Lung (tissue), 12 donors: ENCODE data around the gene ZNF30. TPM values are rescaled to one million over a fixed set of nuclear protein-coding genes. Genes with fewer than 3 reads are reported as not detected.
"Not testable (repeated sequence)": the region's sequence is repeated elsewhere in the genome, so short reads cannot be mapped to it uniquely, and the experiment has no call there.

Experiments used
- ATAC-seq: fragments of 200-7000 bp; cut with Tn5 transposase; one replicate; pipeline ENCODE4 v1.9.1; 2020; ENCODE audit warnings: moderate number of reproducible peaks; ENCODE audit not compliant: insufficient read depth, low FRiP score
- DNase-seq, 3 donors: peaks; one replicate each; pipeline ENCODE4 v3.0.0-alpha.2; 2013 to 2017
- H3K27ac ChIP-seq, 2 donors: one replicate each; pipeline ENCODE4 v1.5.1; 2013; ENCODE audit warnings: mild to moderate bottlenecking in 2 of 2, moderate library complexity in 2 of 2, control low read depth in 1 of 2, inconsistent platforms in 1 of 2, low read depth in 1 of 2, low read length in 1 of 2
- H3K27me3 ChIP-seq, 3 donors: one replicate each; pipeline ENCODE4 v1.5.1; 2013; ENCODE audit warnings: low read length in 2 of 3; ENCODE audit not compliant: control insufficient read depth in 3 of 3, insufficient read depth in 3 of 3
- H3K36me3 ChIP-seq, 4 donors: one replicate each; pipeline ENCODE4 v1.5.1; 2013; ENCODE audit warnings: low read length in 4 of 4, mild to moderate bottlenecking in 1 of 4, moderate library complexity in 1 of 4; ENCODE audit not compliant: control insufficient read depth in 4 of 4, insufficient read depth in 4 of 4
- H3K4me1 ChIP-seq, 5 donors: one replicate each; pipeline ENCODE4 v1.5.1; 2013; ENCODE audit warnings: low read length in 5 of 5, mild to moderate bottlenecking in 2 of 5, moderate library complexity in 1 of 5; ENCODE audit not compliant: control insufficient read depth in 5 of 5, insufficient read depth in 5 of 5
- H3K4me3 ChIP-seq: one replicate; pipeline ENCODE4 v1.5.1; 2013; ENCODE audit warnings: mild to moderate bottlenecking, control low read depth, moderate library complexity
- H3K9ac ChIP-seq, 2 donors: one replicate each; pipeline ENCODE4 v1.5.1; 2013; ENCODE audit warnings: low read length in 2 of 2, control low read depth in 1 of 2; ENCODE audit not compliant: insufficient read depth in 1 of 2
- H3K9me3 ChIP-seq, 4 donors: one replicate each; pipeline ENCODE4 v1.5.1; 2013; ENCODE audit warnings: low read length in 3 of 4, mild to moderate bottlenecking in 1 of 4, moderate library complexity in 1 of 4; ENCODE audit not compliant: control insufficient read depth in 4 of 4, insufficient read depth in 3 of 4
- CTCF ChIP-seq: IDR thresholded peaks from 2 replicates; pipeline ENCODE4 v1.5.1; 2012; ENCODE audit warnings: mild to moderate bottlenecking; ENCODE audit errors: control extremely low read depth, extremely low read depth
- WGBS, 2 donors: extraction: QIAGEN DNeasy Blood & Tissue Kit; methylation state at CpG; one replicate each; pipeline ENCODE4 v1.1.7; 2013; 5-methylcytosine and 5-hydroxymethylcytosine counted together
- polyA plus RNA-seq, 2 donors: library from polyadenylated mRNA; stranded (reverse); fragments of 200-250 nt; gene quantifications; one replicate each; pipeline ENCODE4 v1.2.1, GENCODE V29; 2013
- total RNA-seq, 2 donors: library from RNA; depleted of rRNA in 1 of 2; stranded (reverse); fragments of >200 nt in 1 of 2; gene quantifications; one replicate each; pipeline ENCODE4 v1.2.1, GENCODE V29; 2014 to 2021
- donor health status: control.
- donor health status: control.
- donor health status: Bipolar disorder and iron deficiency.
- donor health status: healthy.
- donor health status: DM: yes; HTN: yes; CAD: no.

Gene ZNF30
- total and polyA plus RNA-seq, 4 donors = 1.5 to 5.5 (median 2.6) TPM

GRCh38 chr19:34991542-34992333 lies 65.0 kb downstream of the ZNF30 start:
- Histone ChIP-seq H3K27me3 (no peaks in the 10 kb centered on the region), H3K36me3 (no peaks in the 10 kb centered on the region), H3K9me3 (no peaks in the 10 kb centered on the region), H3K27ac (no peak overlapping the region), H3K9ac (no peak overlapping the region), H3K4me1 (peaks cover 0 to 17% (median 0%) of the 10 kb centered on the region in 5 donors), H3K4me3 (no peak overlapping the region)
- 89 to 98% methylated on average over 8 of the region's 8 CpGs for WGBS, 2 donors
- no peak for TF ChIP-seq CTCF
- no peak for ATAC-seq
- no peak for DNase-seq

DNA sequence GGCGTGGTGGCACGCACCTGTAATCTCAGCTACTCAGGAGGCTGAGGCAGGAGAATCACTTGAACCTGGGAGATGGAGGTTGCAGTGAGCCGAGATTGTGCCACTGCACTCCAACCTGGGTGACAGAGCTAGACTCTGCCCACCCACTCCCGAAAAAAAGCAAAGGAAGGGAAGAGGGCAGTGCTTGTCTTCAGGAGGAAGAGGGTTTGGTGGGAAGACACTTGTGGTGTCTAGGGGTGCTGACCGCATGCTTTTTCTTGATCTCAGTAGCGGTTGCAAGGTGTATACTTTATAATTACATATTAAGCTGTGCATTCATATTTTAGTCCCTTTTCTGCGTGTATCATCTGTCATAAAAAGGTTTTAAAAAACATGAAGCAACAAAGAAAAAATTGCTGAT lies 65.9 kb downstream of the ZNF30 start:
- ATAC-seq, H3K36me3 ChIP-seq, H3K27me3 ChIP-seq, H3K9ac ChIP-seq, H3K9me3 ChIP-seq, H3K27ac ChIP-seq, DNase-seq, H3K4me3 ChIP-seq: not testable (repeated sequence)
- peaks cover 0 to 19% (median 0%) of the 10 kb centered on the region in 5 donors for H3K4me1 ChIP-seq
- WGBS, 2 donors = 81 to 97% methylated on average over 7 of the region's 7 CpGs

DNA sequence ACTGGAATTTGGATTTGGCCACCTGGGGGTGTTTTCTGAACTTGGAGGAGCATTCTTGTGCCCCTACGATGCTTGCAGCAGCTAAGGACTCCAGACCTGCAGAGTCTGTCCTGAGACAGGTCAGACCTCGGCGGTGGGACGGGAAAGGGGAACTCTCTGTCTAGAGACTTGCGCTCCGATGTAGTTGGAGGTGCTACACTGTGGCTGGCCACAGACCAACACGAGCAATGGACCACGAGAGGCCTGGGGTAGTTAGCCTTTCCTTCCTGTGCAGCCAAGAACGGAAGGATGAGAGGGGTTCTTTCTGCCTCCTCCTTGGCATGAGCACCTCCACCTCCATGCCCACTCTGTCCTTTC lies 67.6 kb downstream of the ZNF30 start:
- no peaks in the 10 kb centered on the region for H3K9me3 ChIP-seq
- H3K4me1 ChIP-seq = peaks cover 0 to 27% (median 0%) of the 10 kb centered on the region in 5 donors
- peak overlapping the region; percentile 38 to 68 for H3K27ac ChIP-seq
- H3K27me3 ChIP-seq = no peaks in the 10 kb centered on the region
- WGBS, 2 donors = 45 to 57% methylated on average over 9 of the region's 9 CpGs
- DNase-seq (no peak), ATAC-seq (no peak)
- no peak for TF ChIP-seq CTCF
- H3K9ac ChIP-seq = no peak overlapping the region
- H3K36me3 ChIP-seq = no peaks in the 10 kb centered on the region
- H3K4me3 ChIP-seq = no peak overlapping the region

Other genes with a start within 250 kb of the ZNF30 start
- 1 to 10 TPM in 1 of 2 donors, under 1 TPM in 1; 0.88 to 1.1 TPM for gene SCGB2B2, start 249.7 kb upstream of the ZNF30 start, total RNA-seq
- gene SCGB2B2, start 249.7 kb upstream of the ZNF30 start, polyA plus RNA-seq = under 1 TPM; 0.21 to 0.49 TPM
- gene ZNF302, start 249.2 kb upstream of the ZNF30 start, total RNA-seq = 10 to 100 TPM; 22.6 to 50.4 TPM
- gene ZNF302, start 249.2 kb upstream of the ZNF30 start, polyA plus RNA-seq = 10 to 100 TPM; 10.5 to 21.2 TPM
- 10 to 100 TPM in 1 of 2 donors, 1 to 10 TPM in 1; 8.5 to 17.7 TPM for gene ZNF181, start 192.7 kb upstream of the ZNF30 start, total RNA-seq
- gene ZNF181, start 192.7 kb upstream of the ZNF30 start, polyA plus RNA-seq = 1 to 10 TPM; 5.6 to 5.8 TPM
- 10 to 100 TPM in 1 of 2 donors, 1 to 10 TPM in 1; 9.3 to 11.2 TPM for gene ZNF599, start 153.7 kb upstream of the ZNF30 start, total RNA-seq
- gene ZNF599, start 153.7 kb upstream of the ZNF30 start, polyA plus RNA-seq = 1 to 10 TPM; 3.6 to 3.8 TPM
- 10 to 100 TPM in 1 of 2 donors, 1 to 10 TPM in 1; 8.1 to 17.2 TPM for gene ZNF792, start 37.3 kb downstream of the ZNF30 start, total RNA-seq
- 1 to 10 TPM; 2.0 to 3.7 TPM for gene ZNF792, start 37.3 kb downstream of the ZNF30 start, polyA plus RNA-seq
- gene GRAMD1A, start 73.4 kb downstream of the ZNF30 start, total RNA-seq = 100 to 1,000 TPM; 130 to 137 TPM
- gene GRAMD1A, start 73.4 kb downstream of the ZNF30 start, polyA plus RNA-seq = 100 to 1,000 TPM in 1 of 2 donors, 10 to 100 TPM in 1; 92.2 to 217 TPM
- 1 to 10 TPM; 1.5 to 8.4 TPM for gene SCN1B, start 103.6 kb downstream of the ZNF30 start, total RNA-seq
- 10 to 100 TPM in 1 of 2 donors, 1 to 10 TPM in 1; 9.5 to 12.6 TPM for gene SCN1B, start 103.6 kb downstream of the ZNF30 start, polyA plus RNA-seq
- 10 to 100 TPM; 15.4 to 31.1 TPM for gene HPN, start 114.8 kb downstream of the ZNF30 start, total RNA-seq
- 10 to 100 TPM; 22.5 to 41.4 TPM for gene HPN, start 114.8 kb downstream of the ZNF30 start, polyA plus RNA-seq
- 100 to 1,000 TPM; 130 to 172 TPM for gene FXYD3, start 188.9 kb downstream of the ZNF30 start, total RNA-seq
- 100 to 1,000 TPM; 147 to 467 TPM for gene FXYD3, start 188.9 kb downstream of the ZNF30 start, polyA plus RNA-seq
- gene LGI4, start 208.2 kb downstream of the ZNF30 start, total RNA-seq = 1 to 10 TPM; 3.5 to 4.6 TPM
- gene LGI4, start 208.2 kb downstream of the ZNF30 start, polyA plus RNA-seq = 10 to 100 TPM in 1 of 2 donors, 1 to 10 TPM in 1; 1.6 to 11.2 TPM
- 10 to 100 TPM; 17.8 to 27.5 TPM for gene FXYD1, start 211.9 kb downstream of the ZNF30 start, total RNA-seq
- gene FXYD1, start 211.9 kb downstream of the ZNF30 start, polyA plus RNA-seq = 10 to 100 TPM in 1 of 2 donors, 1 to 10 TPM in 1; 5.7 to 37.6 TPM
- gene FXYD7, start 216.4 kb downstream of the ZNF30 start, total RNA-seq = not detected
- gene FXYD7, start 216.4 kb downstream of the ZNF30 start, polyA plus RNA-seq = under 1 TPM; 0.31 to 0.39 TPM
- gene FXYD5, start 227.8 kb downstream of the ZNF30 start, total RNA-seq = 100 to 1,000 TPM in 1 of 2 donors, 1 to 10 TPM in 1; 9.9 to 124 TPM
- gene FXYD5, start 227.8 kb downstream of the ZNF30 start, polyA plus RNA-seq = 100 to 1,000 TPM; 152 to 203 TPM